ENCODE results near the gene TRNAU1AP. TPM values are rescaled to one million over a fixed set of nuclear protein-coding genes. Genes with fewer than 3 reads are reported as not detected.
A peak's percentile ranks its signal among the peaks of the same experiment; 100 is the strongest.

The TRNAU1AP gene
- polyA plus RNA-seq (2011; rRNA removed) = 29.4 and 30.1 TPM in 2 replicates
- polyA minus RNA-seq (2011; rRNA and poly(A)+ RNA removed) = 12.0 and 13.2 TPM in 2 replicates

- Histone ChIP-seq H3K27ac (ENCODE audit: low read depth, low read length) (peak within 1 kb of the TSS; percentile 70), H3K4me3 (ENCODE audit: low read depth, low read length) (peak within 1 kb of the TSS; percentile 96), H3K9me3 (ENCODE audit: control insufficient read depth, insufficient read depth, low read length) (no peaks in the 10 kb centered on the region), H3K27me3 (ENCODE audit: control insufficient read depth, insufficient read depth, low read length) (no peaks in the 10 kb centered on the region)
- DNase-seq (ENCODE audit: low read depth, low spot score) = peak; percentile 92
- TF ChIP-seq, protein P1, sequence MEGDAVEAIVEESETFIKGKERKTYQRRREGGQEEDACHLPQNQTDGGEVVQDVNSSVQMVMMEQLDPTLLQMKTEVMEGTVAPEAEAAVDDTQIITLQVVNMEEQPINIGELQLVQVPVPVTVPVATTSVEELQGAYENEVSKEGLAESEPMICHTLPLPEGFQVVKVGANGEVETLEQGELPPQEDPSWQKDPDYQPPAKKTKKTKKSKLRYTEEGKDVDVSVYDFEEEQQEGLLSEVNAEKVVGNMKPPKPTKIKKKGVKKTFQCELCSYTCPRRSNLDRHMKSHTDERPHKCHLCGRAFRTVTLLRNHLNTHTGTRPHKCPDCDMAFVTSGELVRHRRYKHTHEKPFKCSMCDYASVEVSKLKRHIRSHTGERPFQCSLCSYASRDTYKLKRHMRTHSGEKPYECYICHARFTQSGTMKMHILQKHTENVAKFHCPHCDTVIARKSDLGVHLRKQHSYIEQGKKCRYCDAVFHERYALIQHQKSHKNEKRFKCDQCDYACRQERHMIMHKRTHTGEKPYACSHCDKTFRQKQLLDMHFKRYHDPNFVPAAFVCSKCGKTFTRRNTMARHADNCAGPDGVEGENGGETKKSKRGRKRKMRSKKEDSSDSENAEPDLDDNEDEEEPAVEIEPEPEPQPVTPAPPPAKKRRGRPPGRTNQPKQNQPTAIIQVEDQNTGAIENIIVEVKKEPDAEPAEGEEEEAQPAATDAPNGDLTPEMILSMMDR (IDR thresholded peaks at IDR 0.05; ENCODE audit: low read depth, low read length) = no peak
- ChIA-PET POLR2A (interaction anchor here (0.6 to 5.0 kb wide), 11 partner anchors 9 to 333 kb away, joined by 3 to 75 read pairs (median 5); partner anchors contain the start of genes RNU11 and TAF12), CTCF (interaction anchor here (0.9 to 1.4 kb wide), 3 partner anchors 50 to 305 kb away, joined by 3 to 4 read pairs (median 3); no protein-coding TSS in a partner anchor)
These were observed at the start of gene TRNAU1AP for GRCh38 chr1:28552758-28553663. Gene TRNAU1AP, plus strand, starts transcription at chr1:28553085. Its CDS starts 26 bp downstream, at chr1:28553111.

DNA sequence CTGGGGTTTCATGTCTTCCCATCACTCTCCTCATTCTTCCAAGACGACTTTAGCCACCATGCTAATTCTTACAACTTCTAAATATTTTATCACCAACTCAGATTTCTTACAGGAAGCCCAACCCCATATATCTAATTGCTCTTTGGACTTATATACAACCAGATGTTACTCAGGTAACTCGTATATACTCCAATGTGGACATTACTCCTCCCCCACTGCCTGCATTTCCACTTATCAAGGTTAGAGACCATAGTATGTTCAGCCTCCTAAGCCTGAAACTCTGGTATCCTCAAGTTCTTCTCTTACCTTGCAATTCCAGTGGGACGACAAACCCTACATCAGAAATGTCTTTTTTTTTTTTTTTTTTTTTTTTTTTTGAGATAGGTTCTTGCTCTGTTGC is 49.8 kb upstream of the TRNAU1AP start:
- POLR2A ChIA-PET = no interaction called here
- TF ChIP-seq, protein P1 (IDR thresholded peaks at IDR 0.05; ENCODE audit: low read depth, low read length) = no peak
- no peak overlapping the region for H3K27ac ChIP-seq (ENCODE audit: low read depth, low read length)
- H3K9me3 ChIP-seq (ENCODE audit: control insufficient read depth, insufficient read depth, low read length) = no peaks in the 10 kb centered on the region
- no peak overlapping the region for H3K4me3 ChIP-seq (ENCODE audit: low read depth, low read length)
- CTCF ChIA-PET = interaction anchor here (0.6 kb wide), 1 partner anchor 28 kb away, joined by 3 read pairs; no protein-coding TSS in a partner anchor
- H3K27me3 ChIP-seq (ENCODE audit: control insufficient read depth, insufficient read depth, low read length) = no peaks in the 10 kb centered on the region
- no peak for DNase-seq (ENCODE audit: low read depth, low spot score)

GRCh38 chr1:28505406-28506187 is 47.3 kb upstream of the TRNAU1AP start, which contains the start of gene RCC1:
Gene RCC1, plus strand, starts transcription at chr1:28506043. Its CDS starts 23,824 bp downstream, at chr1:28529867.
- Histone ChIP-seq H3K27me3 (ENCODE audit: control insufficient read depth, insufficient read depth, low read length) (no peaks in the 10 kb centered on the region), H3K27ac (ENCODE audit: low read depth, low read length) (peak within 1 kb of the TSS; percentile 89), H3K4me3 (ENCODE audit: low read depth, low read length) (peak within 1 kb of the TSS; percentile 95), H3K9me3 (ENCODE audit: control insufficient read depth, insufficient read depth, low read length) (no peaks in the 10 kb centered on the region)
- POLR2A ChIA-PET = interaction anchor here (0.5 to 2.8 kb wide), 20 partner anchors 10 to 681 kb away, joined by 3 to 15 read pairs (median 4); partner anchors contain the start of genes MED18, PHACTR4 and RNU11
- TF ChIP-seq, protein P1 (IDR thresholded peaks at IDR 0.05; ENCODE audit: low read depth, low read length) = 0 out of 2 replicates have a peak, but pooled peaks have one; percentile 4
- DNase-seq (ENCODE audit: low read depth, low spot score) = peak; percentile 98
- CTCF ChIA-PET = interaction anchor here (1.0 kb wide), 1 partner anchor 257 kb away, joined by 4 read pairs; no protein-coding TSS in a partner anchor

- peak overlapping the region; percentile 95 for H3K4me3 ChIP-seq (ENCODE audit: low read depth, low read length)
These were observed 46.0 kb upstream of the TRNAU1AP start for GRCh38 chr1:28506907-28507246.

More at GRCh38 chr1:28506907-28507246, 46.0 kb upstream of the TRNAU1AP start:
- Histone ChIP-seq H3K9me3 (ENCODE audit: control insufficient read depth, insufficient read depth, low read length) (no peaks in the 10 kb centered on the region), H3K27me3 (ENCODE audit: control insufficient read depth, insufficient read depth, low read length) (no peaks in the 10 kb centered on the region), H3K27ac (ENCODE audit: low read depth, low read length) (peak overlapping the region; percentile 89)
- POLR2A ChIA-PET = interaction anchor here (0.6 to 2.8 kb wide), 6 partner anchors 69 to 633 kb away, joined by 3 to 15 read pairs (median 4); no protein-coding TSS in a partner anchor
- DNase-seq (ENCODE audit: low read depth, low spot score) = no peak
- TF ChIP-seq, protein P1 (IDR thresholded peaks at IDR 0.05; ENCODE audit: low read depth, low read length) = no peak
- CTCF ChIA-PET = interaction anchor here (2.0 to 2.7 kb wide), 2 partner anchors 10 to 147 kb away, joined by 7 to 8 read pairs; no protein-coding TSS in a partner anchor
